H1 (cell line): Measurements from ENCODE around the gene CLEC12A. TPM values are rescaled to one million over a fixed set of nuclear protein-coding genes. Genes with fewer than 3 reads are reported as not detected.

ENCODE experiments used
- CTCF ChIA-PET: fragments of 300-600 bp; sonication (Branson Sonifier 250); formaldehyde crosslinking; loops from one replicate; lab custom pipeline; 2021; ENCODE audit not compliant: partially characterized antibody; lab: Charles Lee
- POLR2A ChIA-PET: fragments of 300-600 bp; sonication (Branson Sonifier 250); formaldehyde crosslinking; loops from one replicate; lab custom pipeline; 2021; ENCODE audit warnings: inconsistent platforms; ENCODE audit not compliant: partially characterized antibody; lab: Charles Lee
- DNase-seq, 2 experiments: peaks; one replicate each; pipeline versions ENCODE4 v3.0.0 to v3.0.0-alpha.2; 2010 to 2022; ENCODE audit warnings: low spot score in 2 of 2, low read depth in 1 of 2, mixed read lengths in 1 of 2
- FAIRE-seq: peaks from 2 replicates; lab custom pipeline; 2011; peaks lifted over from hg19 to GRCh38; lab: Jason Lieb, UNC
- H2AFZ ChIP-seq: 2 replicates; pipeline ENCODE4 v1.8.1; 2012; ENCODE audit warnings: low read length, inconsistent platforms
- H2AK5ac ChIP-seq: 2 replicates; pipeline ENCODE4 v1.6.1; 2013; ENCODE audit warnings: low read depth, low read length
- H2BK120ac ChIP-seq: replicated peaks from 2 replicates; pipeline ENCODE3; 2013; ENCODE audit warnings: low read depth, low read length, inconsistent platforms
- H2BK12ac ChIP-seq: 2 replicates; pipeline ENCODE4 v1.6.1; 2013; ENCODE audit warnings: low read depth, low read length
- H2BK15ac ChIP-seq: 2 replicates; pipeline ENCODE4 v1.6.1; 2013; ENCODE audit warnings: low read length
- H2BK20ac ChIP-seq: 2 replicates; pipeline ENCODE4 v1.6.1; 2013; ENCODE audit warnings: low read length
- H2BK5ac ChIP-seq: 2 replicates; pipeline ENCODE4 v1.6.1; 2013; ENCODE audit warnings: low read depth, low read length
- H3K14ac ChIP-seq: 2 replicates; pipeline ENCODE4 v1.6.1; 2013; ENCODE audit warnings: inconsistent platforms; ENCODE audit not compliant: insufficient read length
- H3K18ac ChIP-seq: 2 replicates; pipeline ENCODE4 v1.6.1; 2013; ENCODE audit warnings: low read length; ENCODE audit errors: extremely low read depth
- H3K23ac ChIP-seq: 2 replicates; pipeline ENCODE4 v1.6.1; 2013; ENCODE audit warnings: inconsistent platforms; ENCODE audit not compliant: insufficient read length
- H3K23me2 ChIP-seq: 2 replicates; pipeline ENCODE4 v1.6.1; 2013; ENCODE audit warnings: low read depth, low read length
- H3K27ac ChIP-seq: 2 replicates; pipeline ENCODE4 v1.6.1; 2011; ENCODE audit warnings: low read depth, low read length, inconsistent platforms
- H3K27me3 ChIP-seq, 4 experiments: replicated peaks in 1 of 4; 1 replicate in 1 of 4; 2 replicates in 3 of 4; pipeline versions ENCODE4 v1.6.1 to v1.8.1; 2011 to 2013; ENCODE audit warnings: low read length in 3 of 4, mild to moderate bottlenecking in 3 of 4, inconsistent platforms in 2 of 4, mixed read lengths in 2 of 4, moderate library complexity in 1 of 4; ENCODE audit not compliant: control insufficient read depth in 3 of 4, insufficient read depth in 3 of 4; ENCODE audit errors: extremely low read depth in 1 of 4
- H3K36me3 ChIP-seq, 4 experiments: 2 replicates each; pipeline versions ENCODE4 v1.6.1 to v1.8.1; 2011 to 2013; ENCODE audit warnings: mild to moderate bottlenecking in 4 of 4, low read length in 3 of 4, moderate library complexity in 2 of 4, control low read depth in 1 of 4, inconsistent platforms in 1 of 4; ENCODE audit not compliant: insufficient read depth in 4 of 4, control insufficient read depth in 2 of 4
- H3K4ac ChIP-seq: replicated peaks from 2 replicates; pipeline ENCODE3; 2013; ENCODE audit warnings: low read length, low read depth, mixed read lengths, inconsistent platforms; ENCODE audit not compliant: insufficient read length
- H3K4me1 ChIP-seq, 4 experiments: replicated peaks in 1 of 4; 1 replicate in 1 of 4; 2 replicates in 3 of 4; pipeline versions ENCODE4 v1.6.1 to v1.8.1; 2011 to 2013; ENCODE audit warnings: low read length in 3 of 4, inconsistent platforms in 2 of 4, mixed read lengths in 1 of 4; ENCODE audit not compliant: insufficient read depth in 4 of 4, control insufficient read depth in 3 of 4
- H3K4me2 ChIP-seq, 2 experiments: 2 replicates each; pipeline versions ENCODE4 v1.6.1 to v1.8.1; 2011 to 2013; ENCODE audit warnings: low read depth in 2 of 2, low read length in 2 of 2, control low read depth in 1 of 2, inconsistent platforms in 1 of 2, mild to moderate bottlenecking in 1 of 2; ENCODE audit not compliant: insufficient read depth in 1 of 2
- H3K4me3 ChIP-seq, 4 experiments: fragments of 200-600, 300-600 bp in 1 of 4; sonication (generic), shearing (Covaris generic), sonication (Bioruptor Twin) in 1 of 4; 2 replicates each; pipeline versions ENCODE4 v1.5.1 to v1.8.1; 2011 to 2016; ENCODE audit warnings: low read length in 4 of 4, low read depth in 3 of 4, control low read depth in 2 of 4, inconsistent platforms in 2 of 4, mild to moderate bottlenecking in 2 of 4, mixed read lengths in 1 of 4, moderate library complexity in 1 of 4; ENCODE audit not compliant: insufficient read depth in 2 of 4; ENCODE audit errors: extremely low read depth in 1 of 4
- H3K56ac ChIP-seq: replicated peaks from 2 replicates; pipeline ENCODE3; 2013; ENCODE audit warnings: low read depth, mild to moderate bottlenecking, mixed read lengths, low read length, inconsistent platforms; ENCODE audit not compliant: insufficient read length
- H3K79me1 ChIP-seq: 2 replicates; pipeline ENCODE4 v1.6.1; 2013; ENCODE audit warnings: low read depth, low read length, control low read depth
- H3K79me2 ChIP-seq, 2 experiments: 2 replicates each; pipeline versions ENCODE4 v1.6.1 to v1.8.1; 2012 to 2013; ENCODE audit warnings: low read length in 2 of 2, mild to moderate bottlenecking in 2 of 2, inconsistent platforms in 1 of 2; ENCODE audit not compliant: insufficient read depth in 2 of 2, control insufficient read depth in 1 of 2
- H3K9ac ChIP-seq, 4 experiments: replicated peaks in 1 of 4; 1 replicate in 1 of 4; 2 replicates in 3 of 4; pipeline versions ENCODE4 v1.6.1 to v1.8.1; 2011 to 2013; ENCODE audit warnings: low read depth in 3 of 4, low read length in 3 of 4, control low read depth in 2 of 4, mild to moderate bottlenecking in 2 of 4, moderate library complexity in 2 of 4, inconsistent platforms in 1 of 4; ENCODE audit errors: extremely low read depth in 1 of 4
- H3K9me3 ChIP-seq, 2 experiments: 2 replicates each; pipeline versions ENCODE4 v1.6.1 to v1.8.1; 2012 to 2013; ENCODE audit warnings: mild to moderate bottlenecking in 2 of 2, moderate library complexity in 2 of 2, control low read depth in 1 of 2, inconsistent platforms in 1 of 2, low read depth in 1 of 2, low read length in 1 of 2, mixed read lengths in 1 of 2; ENCODE audit not compliant: insufficient read depth in 2 of 2
- H4K20me1 ChIP-seq, 2 experiments: replicated peaks in 1 of 2; 2 replicates each; pipeline versions ENCODE3 to v1.8.1; 2011 to 2013; ENCODE audit warnings: inconsistent platforms in 2 of 2, low read length in 2 of 2, mild to moderate bottlenecking in 1 of 2; ENCODE audit not compliant: insufficient read depth in 2 of 2, control insufficient read depth in 1 of 2
- H4K5ac ChIP-seq: 2 replicates; pipeline ENCODE4 v1.6.1; 2013; ENCODE audit warnings: low read length, low read depth, mixed read lengths, inconsistent platforms; ENCODE audit not compliant: insufficient read length
- H4K8ac ChIP-seq: 2 replicates; pipeline ENCODE4 v1.8.0; 2013; ENCODE audit warnings: mild to moderate bottlenecking, moderate library complexity, low read length, inconsistent platforms; ENCODE audit not compliant: insufficient read depth; ENCODE audit errors: extremely low read depth
- H4K91ac ChIP-seq: replicated peaks from 2 replicates; pipeline ENCODE3; 2013; ENCODE audit warnings: low read length, mixed read lengths, inconsistent platforms; ENCODE audit not compliant: insufficient read length
- BACH1 ChIP-seq: IDR thresholded peaks from 2 replicates; pipeline ENCODE4 v1.6.1; 2012; ENCODE audit warnings: low read length, improper control_type of control experiment
- MAFK ChIP-seq: IDR thresholded peaks from 2 replicates; pipeline ENCODE4 v1.6.1; 2012; ENCODE audit warnings: low read depth, mild to moderate bottlenecking, improper control_type of control experiment, low read length
- WGBS, 2 experiments: shearing (Covaris generic) in 1 of 2; methylation state at CpG; one replicate each; pipeline versions ENCODE4 v1.1.6 to v1.1.7; 2013 to 2015; ENCODE audit warnings: low lambda C conversion rate in 2 of 2, mixed read lengths in 2 of 2, inconsistent platforms in 1 of 2, low coverage in 1 of 2, missing lambda C conversion rate in 1 of 2; ENCODE audit not compliant: insufficient replicate concordance in 2 of 2, insufficient coverage in 1 of 2, insufficient read length in 1 of 2; ENCODE audit errors: extremely low coverage in 1 of 2, missing lambda C conversion rate in 1 of 2; 5-methylcytosine and 5-hydroxymethylcytosine counted together
- polyA plus RNA-seq, 7 experiments: library from polyadenylated mRNA; depleted of rRNA in 3 of 7; stranded (reverse) in 5 of 7; unstranded in 2 of 7; fragments of >200 nt in 5 of 7; fragments of 200-250 nt in 2 of 7; gene quantifications; 1 replicate in 5 of 7; 2 replicates in 1 of 7; 4 replicates in 1 of 7; pipeline versions ENCODE4 v1.2.1 to v1.2.3, GENCODE V29; 2011 to 2013; ENCODE audit warnings: missing spikeins in 2 of 7, mixed read lengths in 2 of 7
- total RNA-seq: library from RNA; stranded (reverse); fragmentation: NEBNext Ultra II Directional; extraction: Animal tissue kit (Norgen Biotek cat#: 25700); gene quantifications from 2 replicates; pipeline ENCODE4 v1.2.1, GENCODE V29; 2021
- TF ChIP-seq, protein P1 (sequence below): IDR thresholded peaks from 2 replicates; pipeline ENCODE4 v1.6.1; 2012; ENCODE audit warnings: inconsistent platforms

CLEC12A gene
- total and polyA plus RNA-seq, 2 of the 8 experiments (the other 6 are each of a cell fraction or from before 2014, with no cell fraction given), result not detected

DNA sequence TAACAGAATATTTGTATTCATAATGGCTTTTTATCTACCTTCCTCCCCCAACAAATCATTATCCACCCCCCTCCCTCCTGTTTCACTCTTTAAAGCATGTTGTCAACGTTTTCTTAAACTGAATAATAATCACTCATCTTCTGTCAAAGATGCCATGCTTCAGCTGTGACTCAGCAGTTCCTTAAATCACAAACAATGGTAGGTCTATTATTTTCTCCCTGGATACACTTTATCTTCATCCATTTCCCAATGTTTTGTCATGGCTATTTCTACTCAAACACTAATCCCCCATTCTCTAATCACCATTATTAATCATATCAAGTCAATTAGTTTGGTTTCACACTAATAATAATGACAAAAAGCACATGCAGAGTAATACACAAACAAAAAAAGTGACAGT, 45.7 kb downstream of the CLEC12A start:
- TF ChIP-seq BACH1, result peak; percentile 38; the same call in 1 of the 2 replicates
- peak; percentile 24 for TF ChIP-seq MAFK
- TF ChIP-seq, protein P1, sequence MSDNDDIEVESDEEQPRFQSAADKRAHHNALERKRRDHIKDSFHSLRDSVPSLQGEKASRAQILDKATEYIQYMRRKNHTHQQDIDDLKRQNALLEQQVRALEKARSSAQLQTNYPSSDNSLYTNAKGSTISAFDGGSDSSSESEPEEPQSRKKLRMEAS, result no peak
- Histone ChIP-seq H4K20me1 (no peaks in the 10 kb centered on the region), H2BK20ac (no peak overlapping the region), H3K27ac (no peak overlapping the region), H3K9ac (no peak overlapping the region), H3K79me2 (no peaks in the 10 kb centered on the region), H3K4me2 (no peak overlapping the region), H4K5ac (no peak overlapping the region), H3K36me3 (no peaks in the 10 kb centered on the region), H3K4me1 (peaks cover 0 to 3% (median 0%) of the 10 kb centered on the region in 4 experiments; a peak in 3 of 7 replicates), H3K18ac (no peak overlapping the region), H3K79me1 (no peaks in the 10 kb centered on the region), H3K27me3 (no peaks in the 10 kb centered on the region), H2BK5ac (no peak overlapping the region), H3K4ac (no peak overlapping the region), H2AFZ (no peak overlapping the region), H3K9me3 (no peaks in the 10 kb centered on the region), H3K23me2 (no peaks in the 10 kb centered on the region), H3K4me3 (no peak overlapping the region), H2BK120ac (no peak overlapping the region), H3K56ac (peak overlapping the region; percentile 49), H2BK12ac (no peak overlapping the region), H2AK5ac (no peak overlapping the region), H3K23ac (no peak overlapping the region), H4K91ac (no peak overlapping the region), H4K8ac (no peak overlapping the region), H3K14ac (no peak overlapping the region), H2BK15ac (no peak overlapping the region)
- FAIRE-seq, result no peak
- POLR2A ChIA-PET, result no interaction called here
- CTCF ChIA-PET, result interaction anchor here (0.6 kb wide), 2 partner anchors 77 to 266 kb away, joined by 4 to 5 read pairs; no protein-coding TSS in a partner anchor
- WGBS, 2 experiments, result 13% methylated on average over 1 of the region's 1 CpG; no CpG with 5 or more reads in 1 of the 2 experiments
- no peak for DNase-seq
